Measurements from ENCODE around the gene PDE12.

GRCh38 chr3:57616233-57616632 is 60.2 kb downstream of the PDE12 start:
- TF ChIP-seq POLR2A (IDR thresholded peaks at IDR 0.05) = no peak
- no peak for TF ChIP-seq CTCF (IDR thresholded peaks at IDR 0.05 in 8 of 11, conservative IDR thresholded peaks at IDR 0.05 in 3 of 11)
